H9 (cell line): ENCODE data around the gene SPZ1. TPM values are rescaled to one million over a fixed set of nuclear protein-coding genes. Genes with fewer than 3 reads are reported as not detected.

Experiments
- DNase-seq: peaks from one replicate; pipeline ENCODE4 v3.0.0-alpha.2; 2017
- H2AFZ ChIP-seq: one replicate; pipeline ENCODE4 v1.6.1; 2013; ENCODE audit warnings: mild to moderate bottlenecking, low read length, control low read depth, moderate library complexity
- H2AK5ac ChIP-seq: 2 replicates; pipeline ENCODE4 v1.6.1; 2013; ENCODE audit warnings: low read length, control low read depth, mixed read lengths; ENCODE audit not compliant: insufficient read length
- H2BK120ac ChIP-seq: one replicate; pipeline ENCODE4 v1.6.1; 2013; ENCODE audit warnings: low read depth, mild to moderate bottlenecking, low read length, control low read depth, inconsistent platforms; ENCODE audit not compliant: poor library complexity, severe bottlenecking
- H2BK12ac ChIP-seq: 2 replicates; pipeline ENCODE4 v1.6.1; 2013; ENCODE audit warnings: low read length, control low read depth, mixed read lengths, low read depth; ENCODE audit not compliant: insufficient read length
- H2BK15ac ChIP-seq: 2 replicates; pipeline ENCODE4 v1.6.1; 2013; ENCODE audit warnings: low read depth, low read length, control low read depth
- H2BK20ac ChIP-seq: one replicate; pipeline ENCODE4 v1.6.1; 2013; ENCODE audit warnings: low read depth, mild to moderate bottlenecking, low read length, control low read depth, inconsistent platforms; ENCODE audit not compliant: poor library complexity, severe bottlenecking
- H2BK5ac ChIP-seq: 2 replicates; pipeline ENCODE4 v1.6.1; 2013; ENCODE audit warnings: low read length, control low read depth, mixed read lengths; ENCODE audit not compliant: insufficient read length
- H3K14ac ChIP-seq: 2 replicates; pipeline ENCODE4 v1.6.1; 2013; ENCODE audit warnings: low read length, control low read depth; ENCODE audit not compliant: insufficient read depth
- H3K18ac ChIP-seq: 2 replicates; pipeline ENCODE4 v1.6.1; 2013; ENCODE audit warnings: low read depth, mild to moderate bottlenecking, mixed read lengths, low read length, control low read depth; ENCODE audit not compliant: insufficient read length
- H3K23ac ChIP-seq: 2 replicates; pipeline ENCODE4 v1.6.1; 2013; ENCODE audit warnings: low read length, control low read depth, mixed read lengths, low read depth; ENCODE audit not compliant: insufficient read length
- H3K23me2 ChIP-seq: 2 replicates; pipeline ENCODE4 v1.6.1; 2013; ENCODE audit warnings: low read depth, mild to moderate bottlenecking, mixed read lengths, low read length, control low read depth; ENCODE audit not compliant: insufficient read length, poor library complexity, severe bottlenecking
- H3K27ac ChIP-seq: 2 replicates; pipeline ENCODE4 v1.5.1; 2013; ENCODE audit warnings: low read length, control low read depth, mixed read lengths, low read depth; ENCODE audit not compliant: insufficient read length
- H3K27me3 ChIP-seq: 2 replicates; pipeline ENCODE4 v1.6.1; 2013; ENCODE audit warnings: low read length, control low read depth, inconsistent platforms; ENCODE audit not compliant: insufficient read depth
- H3K4ac ChIP-seq: 2 replicates; pipeline ENCODE4 v1.6.1; 2013; ENCODE audit warnings: low read depth, mild to moderate bottlenecking, control low read depth, inconsistent platforms, low read length, moderate library complexity
- H3K4me1 ChIP-seq: 2 replicates; pipeline ENCODE4 v1.6.1; 2013; ENCODE audit warnings: low read length, control low read depth, inconsistent platforms; ENCODE audit not compliant: insufficient read depth
- H3K4me2 ChIP-seq: 2 replicates; pipeline ENCODE4 v1.6.1; 2013; ENCODE audit warnings: low read length, control low read depth, mixed read lengths; ENCODE audit not compliant: insufficient read length, insufficient read depth
- H3K56ac ChIP-seq: 2 replicates; pipeline ENCODE4 v1.6.1; 2013; ENCODE audit warnings: low read depth, mild to moderate bottlenecking, mixed read lengths, low read length, control low read depth; ENCODE audit not compliant: insufficient read length
- H3K79me1 ChIP-seq: 2 replicates; pipeline ENCODE4 v1.6.1; 2013; ENCODE audit warnings: low read depth, mild to moderate bottlenecking, moderate library complexity, low read length, control low read depth, inconsistent platforms; ENCODE audit not compliant: insufficient read depth, poor library complexity, severe bottlenecking
- H3K79me2 ChIP-seq: 2 replicates; pipeline ENCODE4 v1.6.1; 2013; ENCODE audit warnings: low read length, control low read depth, inconsistent platforms; ENCODE audit not compliant: insufficient read depth
- H3K9ac ChIP-seq: 2 replicates; pipeline ENCODE4 v1.6.1; 2013; ENCODE audit warnings: low read length, control low read depth, mixed read lengths; ENCODE audit not compliant: insufficient read length; ENCODE audit errors: extremely low read depth
- H3K9me3 ChIP-seq: one replicate; pipeline ENCODE4 v1.6.1; 2013; ENCODE audit warnings: low read depth, low read length, inconsistent platforms; ENCODE audit not compliant: control insufficient read depth
- H3T11ph ChIP-seq: one replicate; pipeline ENCODE4 v1.6.1; 2013; ENCODE audit warnings: mild to moderate bottlenecking, low read length, control low read depth, inconsistent platforms
- H4K20me1 ChIP-seq: one replicate; pipeline ENCODE4 v1.6.1; 2013; ENCODE audit not compliant: control insufficient read depth, insufficient read length, insufficient read depth
- H4K5ac ChIP-seq: 2 replicates; pipeline ENCODE4 v1.6.1; 2013; ENCODE audit warnings: low read depth, mild to moderate bottlenecking, mixed read lengths, low read length, control low read depth; ENCODE audit not compliant: insufficient read length
- H4K8ac ChIP-seq: replicated peaks from 2 replicates; pipeline ENCODE4 v1.6.1; 2013; ENCODE audit warnings: low read length, control low read depth, mixed read lengths, low read depth; ENCODE audit not compliant: insufficient read length
- H4K91ac ChIP-seq: 2 replicates; pipeline ENCODE4 v1.6.1; 2013; ENCODE audit warnings: low read depth, mild to moderate bottlenecking, moderate library complexity, mixed read lengths, low read length, control low read depth; ENCODE audit not compliant: insufficient read length
- H3K27ac Mint-ChIP-seq, 3 experiments: 2 replicates in 2 of 3; 3 replicates in 1 of 3; pipeline ENCODE4 v1.8.0; 2020 to 2021; ENCODE audit warnings: mixed read lengths in 3 of 3, mild to moderate bottlenecking in 1 of 3, moderate library complexity in 1 of 3
- H3K27me3 Mint-ChIP-seq: 2 replicates; pipeline ENCODE4 v1.8.0; 2021; ENCODE audit warnings: low read depth, mild to moderate bottlenecking, moderate library complexity, mixed read lengths
- H3K36me3 Mint-ChIP-seq, 3 experiments: 2 replicates in 2 of 3; 3 replicates in 1 of 3; pipeline ENCODE4 v1.8.0; 2020 to 2021; ENCODE audit warnings: low read depth in 3 of 3, mixed read lengths in 3 of 3; ENCODE audit not compliant: insufficient read depth in 1 of 3
- H3K4me1 Mint-ChIP-seq, 2 experiments: 2 replicates each; pipeline ENCODE4 v1.8.0; 2020; ENCODE audit warnings: mixed read lengths in 2 of 2
- H3K4me3 Mint-ChIP-seq, 2 experiments: 2 replicates in 1 of 2; 3 replicates in 1 of 2; pipeline ENCODE4 v1.8.0; 2020 to 2021; ENCODE audit warnings: mild to moderate bottlenecking in 2 of 2, mixed read lengths in 2 of 2, moderate library complexity in 1 of 2
- H3K9me3 Mint-ChIP-seq, 2 experiments: 2 replicates in 1 of 2; 3 replicates in 1 of 2; pipeline ENCODE4 v1.8.0; 2020; ENCODE audit warnings: mild to moderate bottlenecking in 2 of 2, mixed read lengths in 2 of 2, moderate library complexity in 1 of 2
- WGBS: extraction: QIAGEN DNeasy Blood & Tissue Kit; methylation state at CpG from one replicate; pipeline ENCODE4 v1.1.7; 2013; ENCODE audit warnings: missing lambda C conversion rate, low lambda C conversion rate, mixed read lengths; ENCODE audit not compliant: insufficient read length; ENCODE audit errors: extremely low coverage; 5-methylcytosine and 5-hydroxymethylcytosine counted together
- total RNA-seq: library from RNA; stranded (reverse); gene quantifications from 2 replicates; pipeline ENCODE4 v1.2.1, GENCODE V29; 2021
- TF ChIP-seq, protein P1 (sequence below): fragments of 200-600 bp; sonication (generic); conservative IDR thresholded peaks from 3 replicates; pipeline ENCODE4 v1.8.0; 2021; ENCODE audit warnings: antibody characterized with exemption, mild to moderate bottlenecking

SPZ1 gene
- total RNA-seq, 1 experiment from 2014 or later: not detected

DNA sequence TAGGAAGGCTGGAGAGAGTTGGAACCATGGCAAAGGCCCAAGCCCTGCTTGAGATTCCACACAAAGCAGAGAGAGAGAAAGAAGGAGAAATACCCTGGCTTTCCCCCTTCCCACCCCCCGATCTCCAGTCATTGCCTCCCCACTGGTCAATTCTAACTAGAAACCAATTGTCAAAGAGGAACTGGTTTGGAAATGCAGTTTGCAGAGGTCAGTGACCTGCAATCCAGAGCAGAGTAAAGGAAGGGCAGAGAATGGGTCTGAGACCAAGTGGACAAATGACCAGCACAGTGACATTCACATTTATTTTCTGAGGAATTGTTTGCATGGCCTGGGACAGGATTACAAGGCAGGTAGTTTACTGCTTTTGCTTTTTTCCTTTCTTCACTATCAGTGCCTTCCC lies 50.6 kb downstream of the SPZ1 start:
- no peak overlapping the region for H2BK12ac ChIP-seq
- H4K5ac ChIP-seq: no peak overlapping the region
- Mint-ChIP-seq H3K27me3 (no peaks in the 10 kb centered on the region; the same call in 1 of the 2 replicates), H3K4me3 (no peak overlapping the region), H3K9me3 (peaks cover 7 to 9% of the 10 kb centered on the region in 2 experiments), H3K27ac (no peak overlapping the region), H3K4me1 (peaks cover 3 to 10% of the 10 kb centered on the region in 2 experiments), H3K36me3 (peaks cover 0 to 11% (median 2%) of the 10 kb centered on the region in 3 experiments; a peak in 5 of 7 replicates)
- H3K27me3 ChIP-seq: no peaks in the 10 kb centered on the region
- H3K4me1 ChIP-seq: no peaks in the 10 kb centered on the region
- no peak overlapping the region for H4K8ac ChIP-seq
- no peak overlapping the region for H2AK5ac ChIP-seq
- no peaks in the 10 kb centered on the region for H3K79me2 ChIP-seq
- no CpG with 5 or more reads among the region's 1 CpG for WGBS
- H3K4me2 ChIP-seq: no peak overlapping the region
- no peak overlapping the region for H2AFZ ChIP-seq
- no peak overlapping the region for H3T11ph ChIP-seq
- no peak overlapping the region for H3K4ac ChIP-seq
- H3K23me2 ChIP-seq: no peaks in the 10 kb centered on the region
- H3K9ac ChIP-seq: no peak overlapping the region
- H3K23ac ChIP-seq: no peak overlapping the region
- no peak overlapping the region for H3K14ac ChIP-seq
- H2BK5ac ChIP-seq: no peak overlapping the region
- H4K91ac ChIP-seq: no peak overlapping the region
- no peak overlapping the region for H2BK120ac ChIP-seq
- no peaks in the 10 kb centered on the region for H3K9me3 ChIP-seq
- H3K27ac ChIP-seq: no peak overlapping the region
- TF ChIP-seq, protein P1, sequence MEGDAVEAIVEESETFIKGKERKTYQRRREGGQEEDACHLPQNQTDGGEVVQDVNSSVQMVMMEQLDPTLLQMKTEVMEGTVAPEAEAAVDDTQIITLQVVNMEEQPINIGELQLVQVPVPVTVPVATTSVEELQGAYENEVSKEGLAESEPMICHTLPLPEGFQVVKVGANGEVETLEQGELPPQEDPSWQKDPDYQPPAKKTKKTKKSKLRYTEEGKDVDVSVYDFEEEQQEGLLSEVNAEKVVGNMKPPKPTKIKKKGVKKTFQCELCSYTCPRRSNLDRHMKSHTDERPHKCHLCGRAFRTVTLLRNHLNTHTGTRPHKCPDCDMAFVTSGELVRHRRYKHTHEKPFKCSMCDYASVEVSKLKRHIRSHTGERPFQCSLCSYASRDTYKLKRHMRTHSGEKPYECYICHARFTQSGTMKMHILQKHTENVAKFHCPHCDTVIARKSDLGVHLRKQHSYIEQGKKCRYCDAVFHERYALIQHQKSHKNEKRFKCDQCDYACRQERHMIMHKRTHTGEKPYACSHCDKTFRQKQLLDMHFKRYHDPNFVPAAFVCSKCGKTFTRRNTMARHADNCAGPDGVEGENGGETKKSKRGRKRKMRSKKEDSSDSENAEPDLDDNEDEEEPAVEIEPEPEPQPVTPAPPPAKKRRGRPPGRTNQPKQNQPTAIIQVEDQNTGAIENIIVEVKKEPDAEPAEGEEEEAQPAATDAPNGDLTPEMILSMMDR: no peak
- no peak for DNase-seq
- no peaks in the 10 kb centered on the region for H4K20me1 ChIP-seq
- H3K79me1 ChIP-seq: no peaks in the 10 kb centered on the region
- H2BK15ac ChIP-seq: no peak overlapping the region
- H2BK20ac ChIP-seq: no peak overlapping the region
- H3K56ac ChIP-seq: no peak overlapping the region
- no peak overlapping the region for H3K18ac ChIP-seq

Other genes starting within 250 kb of the SPZ1 start
- gene SERINC5, start 64.0 kb upstream of the SPZ1 start, total RNA-seq: 52.3 and 54.7 TPM in 2 replicates
- 20.5 and 21.9 TPM in 2 replicates for gene ZFYVE16, start 88.1 kb downstream of the SPZ1 start, total RNA-seq
- gene FAM151B, start 168.1 kb downstream of the SPZ1 start, total RNA-seq: 0.72 and 0.79 TPM in 2 replicates